Endodermal cell (in vitro differentiated cells): Measurements from ENCODE around the gene ARHGAP21. TPM values are rescaled to one million over a fixed set of nuclear protein-coding genes. Genes with fewer than 3 reads are reported as not detected.
A peak's percentile ranks its signal among the peaks of the same experiment; 100 is the strongest.

Source experiments
- DNase-seq: peaks from one replicate; pipeline ENCODE4 v3.0.0-alpha.2; 2017
- H3K27ac ChIP-seq: 2 replicates; pipeline ENCODE4 v1.5.1; 2013; ENCODE audit warnings: mild to moderate bottlenecking, low read depth, low read length, moderate library complexity
- H3K27me3 ChIP-seq: 2 replicates; pipeline ENCODE4 v1.6.1; 2013; ENCODE audit warnings: mild to moderate bottlenecking, low read length, moderate library complexity; ENCODE audit not compliant: insufficient read depth, control insufficient read depth, poor library complexity, severe bottlenecking
- H3K36me3 ChIP-seq: 2 replicates; pipeline ENCODE4 v1.7.0; 2013; ENCODE audit warnings: mild to moderate bottlenecking, low read length, moderate library complexity; ENCODE audit not compliant: control insufficient read depth, insufficient read depth
- H3K4me1 ChIP-seq: one replicate; pipeline ENCODE4 v1.7.0; 2013; ENCODE audit warnings: low read length; ENCODE audit not compliant: control insufficient read depth, insufficient read depth
- H3K4me3 ChIP-seq: 2 replicates; pipeline ENCODE4 v1.5.1; 2013; ENCODE audit warnings: mild to moderate bottlenecking, low read length, moderate library complexity
- H3K9ac ChIP-seq: 2 replicates; pipeline ENCODE4 v1.6.1; 2013; ENCODE audit warnings: mild to moderate bottlenecking, low read length, moderate library complexity; ENCODE audit not compliant: poor library complexity, severe bottlenecking; ENCODE audit errors: extremely low read depth
- H3K9me3 ChIP-seq: 2 replicates; pipeline ENCODE4 v1.6.1; 2013; ENCODE audit warnings: mild to moderate bottlenecking, low read length, moderate library complexity; ENCODE audit not compliant: control insufficient read depth
- H3K27ac Mint-ChIP-seq: 2 replicates; pipeline ENCODE4 v1.8.0; 2020; ENCODE audit warnings: mixed read lengths
- H3K27me3 Mint-ChIP-seq: 2 replicates; pipeline ENCODE4 v1.8.0; 2021; ENCODE audit warnings: mild to moderate bottlenecking, mixed read lengths; ENCODE audit not compliant: insufficient read depth
- H3K36me3 Mint-ChIP-seq: 2 replicates; pipeline ENCODE4 v1.8.0; 2020; ENCODE audit warnings: low read depth, mixed read lengths
- H3K4me1 Mint-ChIP-seq: 2 replicates; pipeline ENCODE4 v1.8.0; 2020; ENCODE audit warnings: mixed read lengths
- H3K4me3 Mint-ChIP-seq: 2 replicates; pipeline ENCODE4 v1.8.0; 2020; ENCODE audit warnings: mild to moderate bottlenecking, moderate library complexity, mixed read lengths
- H3K9me3 Mint-ChIP-seq: 2 replicates; pipeline ENCODE4 v1.8.0; 2020; ENCODE audit warnings: mild to moderate bottlenecking, mixed read lengths
- WGBS, 2 experiments: methylation state at CpG; one replicate each; pipeline versions ENCODE4 v1.1.5 to v1.1.7; 2013; ENCODE audit warnings: missing lambda C conversion rate in 2 of 2, mixed read lengths in 1 of 2; ENCODE audit not compliant: insufficient coverage in 1 of 2, insufficient read length in 1 of 2; 5-methylcytosine and 5-hydroxymethylcytosine counted together
- total RNA-seq, 2 donors: library from RNA; stranded (reverse); fragmentation: NEBNext Ultra II Directional in 1 of 2; extraction: Animal tissue kit (Norgen Biotek cat#: 25700) in 1 of 2; gene quantifications; 2 replicates in 1 of 2; 3 replicates in 1 of 2; pipeline ENCODE4 v1.2.1, GENCODE V29; 2021
- TF ChIP-seq, protein P1 (sequence below): fragments of 200-600 bp; sonication (generic); conservative IDR thresholded peaks from 2 replicates; pipeline ENCODE4 v1.5.0; 2021; ENCODE audit warnings: antibody characterized with exemption, mild to moderate bottlenecking

The ARHGAP21 gene
- total RNA-seq, 2 donors from 2014 or later, result 51.6 to 69.7 TPM

DNA sequence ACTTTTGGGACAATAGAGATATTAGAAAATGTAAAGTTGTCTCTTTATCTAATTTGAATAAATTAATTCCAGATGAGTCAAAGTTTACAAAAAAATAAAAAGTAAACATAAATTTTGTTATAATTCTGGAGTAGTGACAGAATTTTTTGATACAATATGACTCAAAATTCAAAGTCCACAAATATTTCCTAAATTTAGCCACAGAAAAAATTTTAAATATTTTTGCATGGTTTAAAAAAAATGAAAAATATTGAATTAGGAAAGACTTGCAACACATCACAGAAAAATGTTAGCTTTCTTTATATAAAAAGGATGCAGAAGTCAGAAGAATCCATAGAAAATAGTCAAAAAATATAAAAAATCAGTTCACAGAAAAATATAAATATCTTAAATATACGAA is 117.7 kb downstream of the ARHGAP21 start:
- H3K36me3 Mint-ChIP-seq, result peaks cover 29% of the 10 kb centered on the region
- H3K9ac ChIP-seq, result no peak overlapping the region
- WGBS, 2 experiments, result no CpG with 5 or more reads among the region's 1 CpG
- TF ChIP-seq, protein P1, sequence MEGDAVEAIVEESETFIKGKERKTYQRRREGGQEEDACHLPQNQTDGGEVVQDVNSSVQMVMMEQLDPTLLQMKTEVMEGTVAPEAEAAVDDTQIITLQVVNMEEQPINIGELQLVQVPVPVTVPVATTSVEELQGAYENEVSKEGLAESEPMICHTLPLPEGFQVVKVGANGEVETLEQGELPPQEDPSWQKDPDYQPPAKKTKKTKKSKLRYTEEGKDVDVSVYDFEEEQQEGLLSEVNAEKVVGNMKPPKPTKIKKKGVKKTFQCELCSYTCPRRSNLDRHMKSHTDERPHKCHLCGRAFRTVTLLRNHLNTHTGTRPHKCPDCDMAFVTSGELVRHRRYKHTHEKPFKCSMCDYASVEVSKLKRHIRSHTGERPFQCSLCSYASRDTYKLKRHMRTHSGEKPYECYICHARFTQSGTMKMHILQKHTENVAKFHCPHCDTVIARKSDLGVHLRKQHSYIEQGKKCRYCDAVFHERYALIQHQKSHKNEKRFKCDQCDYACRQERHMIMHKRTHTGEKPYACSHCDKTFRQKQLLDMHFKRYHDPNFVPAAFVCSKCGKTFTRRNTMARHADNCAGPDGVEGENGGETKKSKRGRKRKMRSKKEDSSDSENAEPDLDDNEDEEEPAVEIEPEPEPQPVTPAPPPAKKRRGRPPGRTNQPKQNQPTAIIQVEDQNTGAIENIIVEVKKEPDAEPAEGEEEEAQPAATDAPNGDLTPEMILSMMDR, result no peak
- peaks cover 12% of the 10 kb centered on the region for H3K4me1 Mint-ChIP-seq
- DNase-seq, result no peak
- H3K27ac Mint-ChIP-seq, result no peak overlapping the region
- H3K9me3 Mint-ChIP-seq, result no peaks in the 10 kb centered on the region
- H3K36me3 ChIP-seq, result peaks cover 43% of the 10 kb centered on the region
- H3K4me3 Mint-ChIP-seq, result no peak overlapping the region
- H3K9me3 ChIP-seq, result no peaks in the 10 kb centered on the region
- no peaks in the 10 kb centered on the region for H3K27me3 Mint-ChIP-seq
- no peak overlapping the region for H3K4me3 ChIP-seq
- H3K27ac ChIP-seq, result no peak overlapping the region
- no peaks in the 10 kb centered on the region for H3K27me3 ChIP-seq
- no peaks in the 10 kb centered on the region for H3K4me1 ChIP-seq

- Histone ChIP-seq H3K27me3 (no peaks in the 10 kb centered on the region), H3K4me3 (peak overlapping the region; percentile 10), H3K4me1 (no peaks in the 10 kb centered on the region), H3K36me3 (peaks cover 51% of the 10 kb centered on the region), H3K27ac (peak overlapping the region; percentile 57), H3K9ac (no peak overlapping the region), H3K9me3 (no peaks in the 10 kb centered on the region)
- peaks cover 33% of the 10 kb centered on the region for H3K36me3 Mint-ChIP-seq
- H3K27ac Mint-ChIP-seq, result peak overlapping the region; percentile 6
- peaks cover 12% of the 10 kb centered on the region for H3K4me1 Mint-ChIP-seq
- no peaks in the 10 kb centered on the region for H3K27me3 Mint-ChIP-seq
- H3K9me3 Mint-ChIP-seq, result no peaks in the 10 kb centered on the region
- H3K4me3 Mint-ChIP-seq, result no peak overlapping the region
- WGBS, 2 experiments, result 67 to 85% methylated on average over 2 to 3 of the region's 3 CpGs
- DNase-seq, result no peak
- TF ChIP-seq, protein P1, result no peak
Measured at GRCh38 chr10:24605141-24605540, 118.5 kb downstream of the ARHGAP21 start.

DNA sequence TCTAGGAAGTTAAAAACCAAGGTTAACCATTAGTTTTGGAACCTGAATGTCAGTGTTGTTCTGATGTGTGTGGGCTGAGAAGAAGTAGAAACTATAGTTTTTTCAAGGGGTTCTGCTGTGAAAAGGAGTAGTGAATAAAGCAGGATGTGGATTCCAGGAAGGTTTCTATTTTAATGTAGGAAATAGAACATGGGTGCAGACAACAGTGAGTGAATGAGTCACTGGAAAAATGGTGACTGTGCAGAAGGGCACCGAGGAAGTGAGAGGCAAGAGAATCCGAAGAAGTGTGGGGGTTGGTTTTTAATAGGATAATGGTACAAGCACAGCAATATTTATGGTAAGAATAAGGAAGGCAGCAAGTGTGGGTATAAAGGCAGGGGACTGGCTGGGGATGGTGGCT is 120.4 kb downstream of the ARHGAP21 start:
- Mint-ChIP-seq H3K9me3 (no peaks in the 10 kb centered on the region), H3K4me3 (no peak overlapping the region), H3K27me3 (no peaks in the 10 kb centered on the region), H3K27ac (peak overlapping the region; percentile 37), H3K36me3 (peaks cover 42% of the 10 kb centered on the region), H3K4me1 (peaks cover 20% of the 10 kb centered on the region)
- 97 to 100% methylated on average over 2 of the region's 2 CpGs for WGBS, 2 experiments
- no peak overlapping the region for H3K9ac ChIP-seq
- H3K27ac ChIP-seq, result no peak overlapping the region
- peaks cover 4% of the 10 kb centered on the region for H3K4me1 ChIP-seq
- H3K27me3 ChIP-seq, result no peaks in the 10 kb centered on the region
- H3K4me3 ChIP-seq, result no peak overlapping the region
- H3K36me3 ChIP-seq, result peaks cover 66% of the 10 kb centered on the region
- no peaks in the 10 kb centered on the region for H3K9me3 ChIP-seq
- no peak for DNase-seq
- TF ChIP-seq, protein P1, result no peak
